OCI-LY7 (cell line): ENCODE data around the gene GIPC1. TPM values are rescaled to one million over a fixed set of nuclear protein-coding genes. Genes with fewer than 3 reads are reported as not detected.

Experiments used
- BruUV-seq: library from RNA; stranded (reverse); fragments of 400-500 nt; replicated peaks from 2 replicates; lab custom pipeline; 2021; lab: Mats Ljungman, UMichigan
- CTCF ChIA-PET: fragments of 300-600 bp; sonication (Branson Sonifier 250); formaldehyde crosslinking; loops from one replicate; lab custom pipeline; 2022; ENCODE audit warnings: antibody characterized with exemption; ENCODE audit not compliant: unreplicated experiment; lab: Charles Lee
- POLR2A ChIA-PET: fragments of 300-600 bp; sonication (Branson Sonifier 250); formaldehyde crosslinking; loops from one replicate; lab custom pipeline; 2022; ENCODE audit warnings: antibody characterized with exemption; lab: Charles Lee
- DNase-seq: peaks from one replicate; pipeline ENCODE4 v3.0.0-alpha.2; 2015; ENCODE audit warnings: low spot score
- H2AFZ ChIP-seq: fragments of 200-600 bp; sonication (generic), shearing (Covaris generic); 2 replicates; pipeline ENCODE4 v1.6.1; 2014; ENCODE audit warnings: mild to moderate bottlenecking, antibody characterized with exemption, low read length, moderate library complexity
- H3K27ac ChIP-seq: fragments of 200-600 bp; sonication (generic); 2 replicates; pipeline ENCODE4 v1.5.1; 2014; ENCODE audit warnings: mixed run types, low read depth, mild to moderate bottlenecking, moderate library complexity, low read length, inconsistent platforms; ENCODE audit not compliant: poor library complexity, severe bottlenecking
- H3K36me3 ChIP-seq: fragments of 200-600 bp; sonication (generic); 2 replicates; pipeline ENCODE4 v1.6.1; 2014; ENCODE audit warnings: mild to moderate bottlenecking, antibody characterized with exemption, low read length, moderate library complexity, mixed read lengths; ENCODE audit not compliant: insufficient read depth
- H3K4me1 ChIP-seq: fragments of 200-600 bp; sonication (generic); 2 replicates; pipeline ENCODE4 v1.5.1; 2014; ENCODE audit warnings: mild to moderate bottlenecking, low read length; ENCODE audit not compliant: insufficient read depth, poor library complexity, severe bottlenecking
- H3K4me2 ChIP-seq: fragments of 200-600 bp; sonication (generic); 2 replicates; pipeline ENCODE4 v1.6.1; 2014; ENCODE audit warnings: mild to moderate bottlenecking, low read length
- H3K4me3 ChIP-seq: fragments of 200-600 bp; sonication (generic); 2 replicates; pipeline ENCODE4 v1.5.1; 2014; ENCODE audit warnings: mild to moderate bottlenecking, low read depth, low read length; ENCODE audit not compliant: poor library complexity, severe bottlenecking
- H3K79me2 ChIP-seq: fragments of 200-600 bp; sonication (generic); 2 replicates; pipeline ENCODE4 v1.6.1; 2016; ENCODE audit warnings: low read depth, mild to moderate bottlenecking, low read length, moderate library complexity, mixed read lengths; ENCODE audit not compliant: insufficient read depth
- H3K9me2 ChIP-seq: fragments of 200-600 bp; sonication (generic); 2 replicates; pipeline ENCODE4 v1.6.1; 2016; ENCODE audit warnings: mild to moderate bottlenecking, low read length, mixed read lengths; ENCODE audit not compliant: insufficient read depth
- H3K9me3 ChIP-seq: fragments of 200-600 bp; sonication (generic); 2 replicates; pipeline ENCODE4 v1.6.1; 2014; ENCODE audit warnings: mild to moderate bottlenecking, mixed run types, low read length, mixed read lengths
- H4K20me1 ChIP-seq: fragments of 200-600 bp; sonication (generic); 2 replicates; pipeline ENCODE4 v1.6.1; 2014; ENCODE audit warnings: mild to moderate bottlenecking, antibody characterized with exemption, low read length, moderate library complexity, mixed read lengths; ENCODE audit not compliant: insufficient read depth
- CTCF ChIP-seq: fragments of 200-600 bp; sonication (generic); conservative IDR thresholded peaks from 2 replicates; pipeline ENCODE4 v1.5.1; 2014; ENCODE audit warnings: mild to moderate bottlenecking, antibody characterized with exemption, low read length, moderate library complexity, mixed read lengths
- EZH2phosphoT487 ChIP-seq: fragments of 200-600 bp; sonication (generic); IDR thresholded peaks from 2 replicates; pipeline ENCODE4 v1.6.1; 2018; ENCODE audit warnings: low read depth, borderline replicate concordance, mild to moderate bottlenecking, mixed run types, antibody characterized with exemption, low read length, moderate library complexity, mixed read lengths
- intact Hi-C: fragments of 100-400 bp; cut with micrococcal nuclease; formaldehyde crosslinking; loops from one replicate; pipeline ENCODE4 v1.10.0; 2022; ENCODE audit not compliant: unreplicated experiment
- total RNA-seq, 2 experiments: library from RNA; depleted of rRNA in 1 of 2; stranded (reverse); fragments of >200 nt in 1 of 2; shearing (Covaris generic) in 1 of 2; gene quantifications; 2 replicates each; pipeline ENCODE4 v1.2.3, GENCODE V29; 2014 to 2022

Gene GIPC1
- total RNA-seq, 2 experiments from 2014 or later, result 18.5 to 38.3 TPM

DNA sequence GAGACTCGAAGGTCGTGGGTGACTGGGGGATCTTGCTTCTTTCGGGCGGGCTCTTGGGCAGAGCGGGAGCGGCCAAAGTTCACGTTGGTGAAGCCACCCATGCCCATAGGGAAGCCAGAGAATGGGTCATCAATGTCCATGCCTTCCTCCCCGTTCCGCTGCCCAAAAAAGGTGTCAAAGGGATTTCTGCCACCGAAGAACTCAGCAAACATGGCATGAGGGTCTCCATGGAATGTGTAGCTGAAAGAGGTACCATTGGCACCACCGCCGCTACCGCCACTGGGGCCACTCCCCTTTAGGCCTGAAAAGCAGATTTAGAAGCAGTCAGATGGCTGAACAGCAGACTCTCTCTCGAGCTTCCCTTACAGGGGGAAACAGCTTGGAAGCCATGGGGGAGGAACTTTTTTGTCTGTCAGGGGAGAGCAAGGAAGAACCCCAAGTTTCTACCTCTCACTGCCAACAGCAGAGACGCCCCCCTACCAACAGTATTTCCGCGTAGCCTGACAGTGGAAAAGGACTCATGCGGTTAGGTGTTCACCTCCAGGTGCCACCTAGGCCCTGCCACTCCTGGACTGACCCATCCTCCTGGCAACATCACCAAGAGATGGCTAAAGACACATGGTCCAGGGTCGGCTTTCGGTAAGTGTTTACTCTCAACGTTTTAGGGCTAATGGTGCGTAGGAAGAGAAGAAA, 21.0 kb upstream of the GIPC1 start:
- CTCF ChIA-PET, result no interaction called here

GRCh38 chr19:14516048-14516534, 20.2 kb upstream of the GIPC1 start:
- H3K4me1 ChIP-seq, result peaks cover 43% of the 10 kb centered on the region
- H4K20me1 ChIP-seq, result peaks cover 17% of the 10 kb centered on the region
- H3K4me3 ChIP-seq, result peak overlapping the region; percentile 93
- ChIA-PET POLR2A (no interaction called here), CTCF (no interaction called here)
- H3K9me3 ChIP-seq, result no peaks in the 10 kb centered on the region
- peaks cover 50% of the 10 kb centered on the region for H3K36me3 ChIP-seq
- BruUV-seq, result no TSS peak
- peaks cover 35% of the 10 kb centered on the region for H3K79me2 ChIP-seq
- DNase-seq, result no peak
- no peaks in the 10 kb centered on the region for H3K9me2 ChIP-seq
- TF ChIP-seq EZH2phosphoT487, result no peak
- peak; percentile 49 for TF ChIP-seq CTCF
- H3K27ac ChIP-seq, result no peak overlapping the region
- peak overlapping the region; percentile 99 for H3K4me2 ChIP-seq
- intact Hi-C loops, result loop anchor here (5.0 kb wide), 1 partner anchor 41 kb away; no protein-coding TSS in a partner anchor
- no peak overlapping the region for H2AFZ ChIP-seq

More for the DNA sequence above, 21.0 kb upstream of the GIPC1 start:
- H3K27ac ChIP-seq, result peak overlapping the region; percentile 69
- peaks cover 17% of the 10 kb centered on the region for H4K20me1 ChIP-seq
- POLR2A ChIA-PET, result interaction anchor here (1.6 kb wide), 1 partner anchor 13 kb away, joined by 5 read pairs; no protein-coding TSS in a partner anchor
- TF ChIP-seq EZH2phosphoT487 (no peak), CTCF (no peak)
- H2AFZ ChIP-seq, result no peak overlapping the region
- peaks cover 45% of the 10 kb centered on the region for H3K4me1 ChIP-seq
- peak overlapping the region; percentile 99 for H3K4me2 ChIP-seq
- no peaks in the 10 kb centered on the region for H3K9me2 ChIP-seq
- peak; percentile 26 for DNase-seq
- H3K9me3 ChIP-seq, result no peaks in the 10 kb centered on the region
- BruUV-seq, result no TSS peak
- peaks cover 35% of the 10 kb centered on the region for H3K79me2 ChIP-seq
- intact Hi-C loops, result loop anchor here (5.0 kb wide), 1 partner anchor 40 kb away; no protein-coding TSS in a partner anchor
- peak overlapping the region; percentile 93 for H3K4me3 ChIP-seq
- H3K36me3 ChIP-seq, result peaks cover 50% of the 10 kb centered on the region
